HS-27A (cell line): ENCODE results near the gene RRP1B.
A peak's percentile ranks its signal among the peaks of the same experiment; 100 is the strongest.

Source experiments
- DNase-seq: peaks from one replicate; pipeline ENCODE4 v3.0.0-alpha.2; 2012; ENCODE audit warnings: low read depth, missing footprints

The RRP1B gene

GRCh38 chr21:43726686-43727518 lies 67.5 kb downstream of the RRP1B start:
- DNase-seq: no peak

DNA sequence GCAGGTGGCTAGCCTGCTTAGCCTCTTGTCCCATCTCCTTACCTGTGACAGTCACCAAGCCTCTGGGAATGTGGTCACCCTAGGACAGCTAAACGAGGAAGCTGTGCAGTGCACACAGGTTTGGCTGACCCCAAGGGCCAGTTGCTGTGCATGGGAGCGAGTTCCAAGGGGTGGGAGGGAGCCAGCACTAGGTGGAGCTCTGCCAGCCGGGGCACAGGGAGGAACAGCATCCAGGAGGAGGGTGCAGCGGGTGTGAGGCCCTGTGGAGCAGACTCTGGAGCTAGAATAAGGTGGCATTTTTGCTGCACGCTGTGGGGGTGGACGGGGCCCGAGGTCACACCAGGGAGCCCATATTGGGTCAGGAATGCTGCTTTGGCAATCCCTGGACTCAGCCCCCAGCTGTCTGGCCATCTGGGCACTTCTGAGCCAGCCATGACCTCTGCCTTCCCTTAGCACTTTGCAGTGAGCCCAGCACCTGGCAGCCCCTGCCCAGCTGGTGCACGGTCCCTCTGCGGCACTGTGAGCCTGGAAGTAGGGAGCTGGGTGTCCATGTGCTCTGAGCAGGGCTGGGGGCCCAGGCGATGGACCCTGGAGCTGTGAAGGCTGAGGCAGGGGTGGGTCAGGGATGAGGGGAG lies 68.3 kb downstream of the RRP1B start:
- DNase-seq: no peak

- DNase-seq: no peak
Observed at GRCh38 chr21:43728154-43728466, 68.8 kb downstream of the RRP1B start.

GRCh38 chr21:43728467-43729390 lies 69.4 kb downstream of the RRP1B start:
- peak; percentile 93 for DNase-seq

- no peak for DNase-seq
Observed at GRCh38 chr21:43731476-43731875, 72.1 kb downstream of the RRP1B start.

- DNase-seq: no peak
Observed at GRCh38 chr21:43731891-43732711, 72.7 kb downstream of the RRP1B start.

DNA sequence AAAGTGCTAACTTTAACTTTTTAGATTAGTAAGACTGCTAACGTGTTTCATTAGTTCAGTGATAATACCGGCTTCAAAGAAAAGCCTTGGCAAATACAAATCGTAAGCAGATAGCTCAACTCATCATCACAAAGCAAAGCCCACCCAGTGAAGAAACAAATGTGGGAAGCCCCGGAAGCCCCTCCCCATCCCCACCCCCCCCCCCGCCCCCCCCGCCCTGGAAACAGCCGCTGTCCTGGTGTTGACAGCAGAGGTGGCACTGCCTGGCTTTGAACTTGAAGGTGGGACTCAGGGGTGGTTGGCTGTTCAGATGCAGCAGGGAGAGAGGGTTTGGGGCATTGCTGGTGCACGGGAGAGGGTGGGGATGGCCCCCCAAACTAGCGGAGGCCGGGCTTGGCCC lies 73.7 kb downstream of the RRP1B start:
- no peak for DNase-seq

DNA sequence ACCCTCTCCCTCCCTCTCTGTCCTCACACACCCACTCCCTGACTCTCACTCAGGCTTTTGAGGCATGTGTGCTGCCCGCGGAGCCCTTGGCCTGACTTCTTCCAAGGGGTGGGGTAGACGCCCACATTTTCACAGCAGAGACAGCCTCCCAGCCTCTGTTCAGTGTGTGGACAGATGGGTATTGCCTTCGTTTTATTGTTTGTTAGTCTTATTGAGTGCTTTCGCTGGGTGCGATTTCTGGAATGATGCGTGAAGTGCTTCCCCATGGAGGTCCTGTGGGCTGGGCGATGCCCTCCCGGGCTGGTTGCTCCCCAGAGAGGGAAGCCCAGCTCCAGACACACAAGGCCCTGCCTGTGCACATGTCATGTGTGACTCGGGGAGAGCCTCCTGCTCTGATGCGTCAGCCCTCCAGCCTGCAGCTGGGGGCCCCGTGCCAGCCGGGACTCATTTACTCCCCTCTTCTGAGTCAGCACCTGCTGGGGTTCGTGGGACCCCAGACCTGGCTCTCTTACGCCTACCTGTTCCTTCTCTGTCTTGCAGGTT lies 74.2 kb downstream of the RRP1B start:
- DNase-seq: no peak

DNA sequence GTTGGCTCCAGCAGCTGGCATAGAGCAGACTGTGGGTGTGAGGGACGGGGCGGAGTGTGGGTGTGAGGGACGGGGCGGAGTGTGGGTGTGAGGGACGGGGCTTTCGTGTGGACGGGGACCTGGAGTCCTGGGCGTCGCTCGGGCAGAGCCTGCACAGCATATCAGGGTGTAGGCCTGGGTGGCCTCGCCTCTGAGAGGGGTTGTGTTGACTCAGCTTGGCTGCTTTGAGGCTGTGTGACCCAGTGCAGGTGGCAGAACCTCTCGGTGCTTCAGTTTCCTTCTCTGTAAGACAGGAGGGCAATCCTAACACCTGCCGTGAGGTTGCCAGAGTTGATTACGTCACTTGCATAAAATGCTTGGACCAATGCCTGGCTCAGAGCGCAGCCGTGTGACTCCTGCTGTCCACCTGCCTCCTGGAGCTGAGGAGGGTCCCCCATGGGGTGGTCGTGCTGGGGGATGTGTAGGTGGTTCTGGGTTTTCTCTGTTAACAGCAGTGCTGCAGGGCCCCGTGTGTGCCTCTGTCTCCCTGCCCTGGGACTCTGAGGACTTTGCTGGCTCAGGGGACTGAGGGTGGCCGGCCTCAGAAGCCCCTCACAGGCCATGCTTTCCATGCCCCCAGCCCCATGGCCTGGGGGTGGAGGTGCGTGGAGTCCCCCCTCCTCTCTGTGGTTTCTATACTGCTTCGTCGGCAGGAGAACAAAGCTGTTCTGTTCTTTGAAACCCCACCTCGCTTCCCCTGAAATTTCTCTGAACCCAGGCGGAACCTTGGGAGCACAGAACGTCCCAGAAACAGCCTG lies 75.0 kb downstream of the RRP1B start:
- DNase-seq: no peak

GRCh38 chr21:43734928-43735229 lies 75.5 kb downstream of the RRP1B start:
- DNase-seq: no peak

GRCh38 chr21:43735236-43736091 lies 76.1 kb downstream of the RRP1B start:
- no peak for DNase-seq

GRCh38 chr21:43736224-43736883 lies 77.0 kb downstream of the RRP1B start:
- DNase-seq: no peak

DNA sequence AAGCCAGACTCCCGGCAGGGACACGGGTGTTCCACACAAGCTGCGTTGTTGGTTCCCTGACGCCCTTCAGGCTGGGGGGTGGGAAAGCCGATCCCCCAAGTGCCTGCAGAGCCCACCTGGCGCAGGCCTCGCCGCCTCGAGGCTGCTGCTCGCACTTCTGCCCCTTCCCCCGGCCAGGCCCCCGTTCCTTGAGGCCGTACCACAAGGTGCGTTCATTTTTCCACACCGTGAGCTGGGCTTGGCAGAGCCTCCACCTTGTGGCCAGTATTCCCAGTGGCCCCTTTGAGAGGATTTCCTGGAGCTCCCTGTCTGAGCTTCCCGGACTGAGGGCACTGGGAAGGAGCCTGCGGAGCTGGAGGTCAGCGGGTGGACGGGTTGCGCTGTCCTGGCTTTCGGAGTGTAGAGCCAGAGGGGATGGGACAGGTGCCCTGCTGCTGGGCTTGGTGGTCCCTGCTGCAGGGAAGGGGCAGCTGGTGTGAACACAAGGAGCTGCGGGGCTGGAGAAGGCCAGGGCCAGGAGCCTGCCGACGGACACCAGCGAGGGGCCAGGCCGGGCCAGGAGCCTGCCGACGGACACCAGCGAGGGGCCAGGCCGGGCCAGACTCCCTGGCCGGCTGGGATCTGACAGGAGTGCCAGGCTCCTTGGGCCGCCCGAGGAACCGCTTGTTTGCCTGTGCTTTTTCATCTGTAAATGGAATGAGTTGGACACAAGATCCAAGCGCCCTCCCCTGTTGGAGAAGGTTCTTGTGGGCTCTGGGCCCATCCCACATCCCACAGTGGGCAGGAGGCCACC lies 78.0 kb downstream of the RRP1B start:
- DNase-seq: no peak

GRCh38 chr21:43739621-43740435 lies 80.5 kb downstream of the RRP1B start:
- DNase-seq: no peak

- DNase-seq: no peak
Observed at GRCh38 chr21:43740497-43741156, 81.3 kb downstream of the RRP1B start.

GRCh38 chr21:43741423-43742096 lies 82.2 kb downstream of the RRP1B start:
- DNase-seq: no peak

- DNase-seq: no peak
Observed at GRCh38 chr21:43743947-43744346, 84.6 kb downstream of the RRP1B start.
